Measurements from ENCODE around the gene ST6GALNAC6. TPM values are rescaled to one million over a fixed set of nuclear protein-coding genes. Genes with fewer than 3 reads are reported as not detected.

The ST6GALNAC6 gene
- total RNA-seq, 2 donors from 2014 or later: 68.2 to 106 TPM

GRCh38 chr9:127892831-127893230 is 6.6 kb downstream of the ST6GALNAC6 start:
- peaks cover 62% of the 10 kb centered on the region for H3K36me3 ChIP-seq

GRCh38 chr9:127890053-127890452 is 9.3 kb downstream of the ST6GALNAC6 start:
- peaks cover 73% of the 10 kb centered on the region for H3K36me3 ChIP-seq
- peaks cover 0 to 10% of the 10 kb centered on the region in 2 donors for H3K4me1 ChIP-seq
- no peak for TF ChIP-seq CTCF (IDR thresholded peaks at IDR 0.05)
- peaks cover 0 to 10% of the 10 kb centered on the region in 2 donors for H3K9me3 ChIP-seq
- no peaks in the 10 kb centered on the region for H3K27me3 ChIP-seq
- H3K4me3 ChIP-seq: no peak overlapping the region
- no peak for DNase-seq (ENCODE audit: low spot score)
- H3K27ac ChIP-seq: no peak overlapping the region

More at GRCh38 chr9:127892831-127893230, 6.6 kb downstream of the ST6GALNAC6 start:
- Histone ChIP-seq H3K27me3 (no peaks in the 10 kb centered on the region), H3K4me3 (no peak overlapping the region), H3K4me1 (peaks cover 0 to 17% of the 10 kb centered on the region in 2 donors), H3K9me3 (peaks cover 0 to 10% of the 10 kb centered on the region in 2 donors), H3K27ac (no peak overlapping the region)
- no peak for DNase-seq (ENCODE audit: low spot score)
- TF ChIP-seq CTCF (IDR thresholded peaks at IDR 0.05): no peak

GRCh38 chr9:127887792-127888191 is 11.6 kb downstream of the ST6GALNAC6 start:
- no peak for DNase-seq (ENCODE audit: low spot score)
- H3K27ac ChIP-seq: no peak overlapping the region
- no peaks in the 10 kb centered on the region for H3K27me3 ChIP-seq
- H3K9me3 ChIP-seq: peaks cover 0 to 1% of the 10 kb centered on the region in 2 donors
- H3K36me3 ChIP-seq: peaks cover 53% of the 10 kb centered on the region
- TF ChIP-seq CTCF (IDR thresholded peaks at IDR 0.05): no peak
- no peak overlapping the region for H3K4me3 ChIP-seq
- peaks cover 0 to 21% of the 10 kb centered on the region in 2 donors for H3K4me1 ChIP-seq

GRCh38 chr9:127886401-127886972 is 12.9 kb downstream of the ST6GALNAC6 start:
- Histone ChIP-seq H3K9me3 (no peaks in the 10 kb centered on the region), H3K4me3 (no peak overlapping the region), H3K36me3 (peaks cover 45% of the 10 kb centered on the region), H3K4me1 (peaks cover 0 to 21% of the 10 kb centered on the region in 2 donors), H3K27ac (no peak overlapping the region), H3K27me3 (no peaks in the 10 kb centered on the region)
- no peak for TF ChIP-seq CTCF (IDR thresholded peaks at IDR 0.05)
- no peak for DNase-seq (ENCODE audit: low spot score)

GRCh38 chr9:127885508-127886281 is 13.7 kb downstream of the ST6GALNAC6 start:
- Histone ChIP-seq H3K27me3 (no peaks in the 10 kb centered on the region), H3K4me3 (no peak overlapping the region), H3K27ac (peak overlapping the region in 1 of 2 donors; percentile 10), H3K9me3 (no peaks in the 10 kb centered on the region), H3K36me3 (peaks cover 40% of the 10 kb centered on the region), H3K4me1 (peaks cover 0 to 21% of the 10 kb centered on the region in 2 donors)
- DNase-seq (ENCODE audit: low spot score): no peak
- TF ChIP-seq CTCF (IDR thresholded peaks at IDR 0.05): no peak
